ENCODE data around the gene ERC1.
"Not testable (repeated sequence)": the region's sequence is repeated elsewhere in the genome, so short reads cannot be mapped to it uniquely, and the experiment has no call there.

Gene ERC1

GRCh38 chr12:989751-990660 is 1.0 kb upstream of the ERC1 start:
- DNase-seq (ENCODE audit: low read depth in 2 of 2): peak; percentile 79 to 83
- H3K4me3 ChIP-seq (replicated peaks in 1 of 2; ENCODE audit: low read depth in 2 of 2, low read length in 2 of 2): peak overlapping the region; percentile 70 to 89
- TF ChIP-seq, protein P1, sequence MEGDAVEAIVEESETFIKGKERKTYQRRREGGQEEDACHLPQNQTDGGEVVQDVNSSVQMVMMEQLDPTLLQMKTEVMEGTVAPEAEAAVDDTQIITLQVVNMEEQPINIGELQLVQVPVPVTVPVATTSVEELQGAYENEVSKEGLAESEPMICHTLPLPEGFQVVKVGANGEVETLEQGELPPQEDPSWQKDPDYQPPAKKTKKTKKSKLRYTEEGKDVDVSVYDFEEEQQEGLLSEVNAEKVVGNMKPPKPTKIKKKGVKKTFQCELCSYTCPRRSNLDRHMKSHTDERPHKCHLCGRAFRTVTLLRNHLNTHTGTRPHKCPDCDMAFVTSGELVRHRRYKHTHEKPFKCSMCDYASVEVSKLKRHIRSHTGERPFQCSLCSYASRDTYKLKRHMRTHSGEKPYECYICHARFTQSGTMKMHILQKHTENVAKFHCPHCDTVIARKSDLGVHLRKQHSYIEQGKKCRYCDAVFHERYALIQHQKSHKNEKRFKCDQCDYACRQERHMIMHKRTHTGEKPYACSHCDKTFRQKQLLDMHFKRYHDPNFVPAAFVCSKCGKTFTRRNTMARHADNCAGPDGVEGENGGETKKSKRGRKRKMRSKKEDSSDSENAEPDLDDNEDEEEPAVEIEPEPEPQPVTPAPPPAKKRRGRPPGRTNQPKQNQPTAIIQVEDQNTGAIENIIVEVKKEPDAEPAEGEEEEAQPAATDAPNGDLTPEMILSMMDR (IDR thresholded peaks at IDR 0.05; ENCODE audit: low read depth, low read length): peak; percentile 18

DNA sequence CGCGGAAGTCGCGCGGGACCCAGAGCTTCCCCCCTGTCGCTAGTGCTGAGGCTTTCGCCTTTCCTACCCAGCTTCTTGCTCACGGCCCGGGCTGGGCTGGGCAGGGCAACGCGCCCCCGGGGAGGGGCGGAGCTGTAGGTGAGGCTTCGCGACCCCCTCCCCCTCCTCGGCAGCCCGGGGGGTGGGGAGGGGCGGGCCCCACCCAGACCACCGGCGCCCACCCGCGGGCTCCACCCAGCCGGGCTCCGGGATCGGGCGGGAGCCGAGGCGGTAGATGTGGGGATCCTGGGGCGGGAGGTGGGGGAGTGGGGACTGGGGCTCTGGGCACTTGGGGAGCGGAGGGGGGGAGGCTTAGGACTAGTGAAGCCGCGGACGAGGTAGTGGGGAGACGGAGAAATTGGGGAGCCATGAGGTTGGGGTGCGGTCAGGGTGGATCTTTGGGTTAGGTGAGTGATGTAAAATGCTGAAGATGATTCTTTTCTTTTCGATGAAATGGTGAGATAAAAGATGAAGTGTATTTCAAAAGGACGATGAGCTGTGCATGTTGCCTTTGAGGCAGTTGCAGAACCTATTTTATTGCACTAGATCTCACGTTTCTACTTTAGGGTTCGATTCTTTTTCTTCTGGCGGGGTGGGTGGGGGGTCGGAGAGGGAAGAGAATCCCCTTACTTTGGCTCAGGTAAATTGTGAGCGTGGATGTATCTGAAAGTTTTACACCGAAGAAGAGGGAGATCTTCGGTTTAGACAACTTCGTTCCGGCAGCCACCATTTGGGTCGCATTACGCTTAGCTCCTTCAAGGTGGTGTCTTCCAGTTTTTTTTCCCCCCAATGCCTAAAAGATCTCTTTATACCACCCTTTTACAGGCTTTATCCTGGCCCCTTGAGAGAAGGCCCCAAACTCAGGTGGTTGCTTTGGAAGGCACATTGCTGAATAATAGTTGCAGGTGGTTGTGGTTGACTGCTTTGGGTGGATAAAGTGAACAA is 619 bp downstream of the ERC1 start:
- peak overlapping the region; percentile 79 to 89 for H3K4me3 ChIP-seq (replicated peaks in 1 of 2; ENCODE audit: low read depth in 2 of 2, low read length in 2 of 2)
- no peak for DNase-seq (ENCODE audit: low read depth in 2 of 2)

GRCh38 chr12:992647-993046 is 1.6 kb downstream of the ERC1 start:
- TF ChIP-seq, protein P1 (IDR thresholded peaks at IDR 0.05; ENCODE audit: low read depth, low read length): no peak
- no peak overlapping the region for H3K4me3 ChIP-seq (replicated peaks in 1 of 2; ENCODE audit: low read depth in 2 of 2, low read length in 2 of 2)
- DNase-seq (ENCODE audit: low read depth in 2 of 2): peak in 1 of 2 donors; percentile 25

More for the DNA sequence above, 619 bp downstream of the ERC1 start:
- TF ChIP-seq, protein P1 (IDR thresholded peaks at IDR 0.05; ENCODE audit: low read depth, low read length): no peak

GRCh38 chr12:996881-997280 is 5.9 kb downstream of the ERC1 start:
- DNase-seq (ENCODE audit: low read depth in 2 of 2): no peak
- TF ChIP-seq, protein P1 (IDR thresholded peaks at IDR 0.05; ENCODE audit: low read depth, low read length): no peak
- no peak overlapping the region for H3K4me3 ChIP-seq (replicated peaks in 1 of 2; ENCODE audit: low read depth in 2 of 2, low read length in 2 of 2)

- TF ChIP-seq, protein P1 (IDR thresholded peaks at IDR 0.05; ENCODE audit: low read depth, low read length): no peak
- DNase-seq (ENCODE audit: low read depth in 2 of 2): no peak
- H3K4me3 ChIP-seq (replicated peaks in 1 of 2; ENCODE audit: low read depth in 2 of 2, low read length in 2 of 2): no peak overlapping the region
Observed at GRCh38 chr12:997505-997904, 6.5 kb downstream of the ERC1 start.

DNA sequence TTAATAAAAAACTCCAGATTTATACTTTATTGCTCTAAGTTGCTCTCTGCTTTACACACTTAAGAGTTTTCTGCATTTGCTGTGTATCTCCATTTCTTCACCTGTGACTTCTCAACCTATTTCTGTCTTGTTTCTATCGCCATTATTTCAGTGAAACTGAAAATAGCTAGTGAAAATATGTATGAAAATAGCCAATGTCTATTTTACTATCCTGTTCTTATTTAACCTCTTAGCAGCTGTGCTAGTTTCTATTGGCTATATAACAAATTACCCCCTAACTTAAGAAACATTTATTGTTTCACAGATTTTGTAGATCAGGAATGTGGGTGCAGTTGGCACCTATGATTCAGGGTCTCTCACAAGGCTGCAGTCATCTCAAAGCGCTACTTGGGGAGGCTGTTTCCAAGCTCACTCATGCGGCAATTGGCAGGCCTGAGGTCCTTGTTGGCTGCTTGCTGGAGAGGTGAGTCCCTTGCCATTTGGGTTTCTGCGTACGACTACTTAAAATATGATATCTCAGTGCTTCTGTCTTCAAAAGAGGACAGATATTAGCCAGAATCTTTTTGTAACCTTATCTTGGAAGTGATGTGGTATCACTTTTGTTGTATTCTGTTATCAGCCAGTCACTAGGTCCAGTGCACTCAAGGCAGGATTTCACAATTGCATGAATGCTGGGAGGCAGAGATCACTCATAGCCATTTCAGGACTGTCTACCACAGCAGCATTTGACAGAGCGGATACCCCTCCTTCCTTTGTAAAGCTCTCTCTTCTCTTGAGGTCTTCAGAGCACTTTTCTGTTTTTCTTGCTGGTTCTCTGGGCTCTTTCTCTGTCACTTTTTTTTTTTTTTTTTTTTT is 7.2 kb downstream of the ERC1 start:
- no peak for DNase-seq (ENCODE audit: low read depth in 2 of 2)
- TF ChIP-seq, protein P1 (IDR thresholded peaks at IDR 0.05; ENCODE audit: low read depth, low read length): no peak
- no peak overlapping the region for H3K4me3 ChIP-seq (replicated peaks in 1 of 2; ENCODE audit: low read depth in 2 of 2, low read length in 2 of 2)

DNA sequence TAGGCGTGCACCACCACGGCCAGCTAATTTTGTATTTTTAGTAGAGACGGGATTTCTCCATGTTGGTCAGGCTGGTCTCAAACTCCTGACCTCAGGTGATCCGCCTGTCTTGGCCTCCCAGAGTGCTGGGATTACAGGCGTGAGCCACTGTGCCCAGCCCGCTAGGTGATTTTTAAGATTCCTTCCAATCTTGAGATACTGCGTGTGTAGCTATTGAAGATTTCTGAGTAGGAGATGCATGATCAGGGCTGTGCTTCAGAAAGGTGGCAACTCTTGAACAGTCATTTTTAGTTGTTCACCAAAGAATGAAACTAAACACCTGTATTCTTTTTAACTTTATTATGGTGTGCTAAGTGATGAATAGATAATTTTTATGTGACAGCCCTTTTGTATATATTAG is 8.7 kb downstream of the ERC1 start:
- not testable (repeated sequence) for DNase-seq (ENCODE audit: low read depth in 2 of 2); H3K4me3 ChIP-seq (replicated peaks in 1 of 2; ENCODE audit: low read depth in 2 of 2, low read length in 2 of 2)

Measured in cardiac fibroblast (primary cell).